Lower leg skin (tissue), 4 donors: ENCODE results near the gene RALGAPA2. TPM values are rescaled to one million over a fixed set of nuclear protein-coding genes. Genes with fewer than 3 reads are reported as not detected.

Experiments
- DNase-seq, 2 donors: peaks; one replicate each; pipeline ENCODE4 v3.0.0-alpha.2; 2019; ENCODE audit warnings: low spot score in 2 of 2
- H3K4me3 ChIP-seq: fragments of 200-600 bp; sonication (generic); 2 replicates; pipeline ENCODE4 v1.5.1; 2017; ENCODE audit warnings: mild to moderate bottlenecking, low read depth; ENCODE audit not compliant: poor library complexity, severe bottlenecking
- CTCF ChIP-seq, 3 donors: fragments of 450-650 bp; IDR thresholded peaks; one replicate each; pipeline ENCODE4 v1.5.1; 2016; ENCODE audit warnings: antibody characterized with exemption in 3 of 3, mild to moderate bottlenecking in 3 of 3, moderate library complexity in 2 of 3
- POLR2A ChIP-seq, 2 donors: fragments of 450-650 bp; IDR thresholded peaks; one replicate each; pipeline ENCODE4 v1.6.1; 2016 to 2017; ENCODE audit warnings: antibody characterized with exemption in 2 of 2, mild to moderate bottlenecking in 1 of 2, moderate library complexity in 1 of 2
- WGBS, 2 donors: methylation state at CpG; one replicate each; pipeline ENCODE4 v1.1.5; 2018; 5-methylcytosine and 5-hydroxymethylcytosine counted together
- intact Hi-C: fragments of 100-400 bp; cut with DNase I; formaldehyde crosslinking; loops from one replicate; pipeline ENCODE4 v1.15.0; 2023; ENCODE audit warnings: low total_unique reads
- total RNA-seq, 4 donors: library from RNA; depleted of rRNA; stranded (reverse); fragments of >200 nt; gene quantifications; one replicate each; pipeline ENCODE4 v1.1.0, GENCODE V29; 2016

Gene RALGAPA2
- total RNA-seq, 4 donors from 2014 or later: 56.1 to 78.8 (median 60.8) TPM

- no peak for DNase-seq
- intact Hi-C loops: no loop called here
- TF ChIP-seq POLR2A (IDR thresholded peaks at IDR 0.05) (no peak), CTCF (IDR thresholded peaks at IDR 0.05) (no peak)
- WGBS, 2 donors: 93 to 97% methylated on average over 6 of the region's 6 CpGs
- H3K4me3 ChIP-seq: no peak overlapping the region
Measured at GRCh38 chr20:20448881-20449280, 263.6 kb downstream of the RALGAPA2 start.

GRCh38 chr20:20447196-20447595 lies 265.2 kb downstream of the RALGAPA2 start:
- DNase-seq: no peak
- TF ChIP-seq CTCF (IDR thresholded peaks at IDR 0.05) (no peak), POLR2A (IDR thresholded peaks at IDR 0.05) (no peak)
- H3K4me3 ChIP-seq: no peak overlapping the region
- intact Hi-C loops: no loop called here
- WGBS, 2 donors: 66 to 91% methylated on average over 2 of the region's 2 CpGs

GRCh38 chr20:20446425-20447015 lies 265.9 kb downstream of the RALGAPA2 start:
- DNase-seq: no peak
- H3K4me3 ChIP-seq: no peak overlapping the region
- 78 to 81% methylated on average over 5 of the region's 5 CpGs for WGBS, 2 donors
- TF ChIP-seq CTCF (IDR thresholded peaks at IDR 0.05) (no peak), POLR2A (IDR thresholded peaks at IDR 0.05) (no peak)
- intact Hi-C loops: no loop called here

- no peak overlapping the region for H3K4me3 ChIP-seq
- intact Hi-C loops: no loop called here
- TF ChIP-seq CTCF (IDR thresholded peaks at IDR 0.05) (no peak), POLR2A (IDR thresholded peaks at IDR 0.05) (no peak)
- DNase-seq: no peak
Measured at GRCh38 chr20:20446001-20446400, 266.4 kb downstream of the RALGAPA2 start.

- intact Hi-C loops: no loop called here
- DNase-seq: no peak
- WGBS, 2 donors: 73 to 84% methylated on average over 4 of the region's 4 CpGs
- H3K4me3 ChIP-seq: no peak overlapping the region
- no peak for TF ChIP-seq CTCF (IDR thresholded peaks at IDR 0.05)
- no peak for TF ChIP-seq POLR2A (IDR thresholded peaks at IDR 0.05)
Measured at GRCh38 chr20:20443504-20443903, 268.9 kb downstream of the RALGAPA2 start.

GRCh38 chr20:20442466-20442865 lies 270.0 kb downstream of the RALGAPA2 start:
- H3K4me3 ChIP-seq: no peak overlapping the region
- intact Hi-C loops: no loop called here
- 83 to 89% methylated on average over 2 of the region's 2 CpGs for WGBS, 2 donors
- no peak for DNase-seq
- TF ChIP-seq POLR2A (IDR thresholded peaks at IDR 0.05) (no peak), CTCF (IDR thresholded peaks at IDR 0.05) (no peak)
